Measurements from ENCODE around the gene TRANK1. TPM values are rescaled to one million over a fixed set of nuclear protein-coding genes. Genes with fewer than 3 reads are reported as not detected.

The TRANK1 gene
- total RNA-seq, 2 experiments from 2014 or later: 41.8 to 84.3 TPM

GRCh38 chr3:36924744-36925521 lies 19.9 kb downstream of the TRANK1 start:
- Mint-ChIP-seq H3K27ac (no peak overlapping the region), H3K4me3 (no peak overlapping the region), H3K36me3 (peaks cover 11% of the 10 kb centered on the region), H3K9me3 (ENCODE audit: low read depth) (peaks cover 14% of the 10 kb centered on the region), H3K27me3 (no peaks in the 10 kb centered on the region), H3K4me1 (peaks cover 2% of the 10 kb centered on the region)
- DNase-seq (no peak), ATAC-seq (no peak)
- CTCF ChIA-PET: interaction anchor here (1.3 to 1.4 kb wide), 2 partner anchors 34 to 57 kb away, joined by 3 to 4 read pairs; no protein-coding TSS in a partner anchor

DNA sequence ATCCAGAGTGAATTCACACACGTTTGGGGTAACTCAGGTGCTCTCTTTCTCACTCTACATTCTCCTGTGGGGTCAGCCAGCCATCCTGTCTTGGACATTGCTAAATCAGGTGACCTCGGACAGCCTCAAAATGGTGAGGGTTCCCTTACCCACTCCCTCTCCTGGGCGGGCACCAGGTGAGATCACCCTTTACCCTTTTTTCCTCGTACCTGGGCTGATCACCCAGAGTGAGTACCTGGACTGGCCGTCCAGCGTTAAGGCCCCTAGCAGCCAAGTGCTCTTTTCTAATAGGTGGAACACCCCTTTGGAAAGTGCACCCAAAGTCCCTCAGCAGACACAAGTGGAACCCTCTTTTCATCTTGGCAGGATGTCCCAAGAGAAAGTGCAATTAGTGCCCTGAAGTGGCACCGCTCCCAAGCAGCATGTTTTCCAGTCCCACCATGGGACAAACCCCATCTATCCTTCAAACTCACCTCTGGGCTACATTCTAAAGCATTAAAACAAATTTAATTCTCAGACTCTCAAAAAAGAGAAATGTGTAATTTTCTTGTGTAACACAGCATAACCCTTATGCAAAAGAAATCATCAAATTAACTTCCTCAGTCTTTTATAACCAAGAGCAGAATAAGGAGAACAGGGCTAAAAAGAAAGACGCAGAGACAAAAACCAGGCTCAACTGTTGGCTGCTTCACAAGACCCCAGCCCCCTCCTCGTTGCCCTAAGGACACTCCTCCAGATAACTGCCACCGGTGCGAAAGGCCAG lies 20.7 kb downstream of the TRANK1 start:
- DNase-seq (no peak), ATAC-seq (no peak)
- H3K4me3 Mint-ChIP-seq: no peak overlapping the region
- CTCF ChIA-PET: interaction anchor here (1.0 to 2.9 kb wide), 8 partner anchors 9 to 56 kb away, joined by 3 to 13 read pairs (median 4); no protein-coding TSS in a partner anchor
- H3K27me3 Mint-ChIP-seq: no peaks in the 10 kb centered on the region
- no peak overlapping the region for H3K27ac Mint-ChIP-seq
- H3K36me3 Mint-ChIP-seq: peaks cover 13% of the 10 kb centered on the region
- H3K9me3 Mint-ChIP-seq (ENCODE audit: low read depth): peaks cover 14% of the 10 kb centered on the region
- H3K4me1 Mint-ChIP-seq: peaks cover 2% of the 10 kb centered on the region

DNA sequence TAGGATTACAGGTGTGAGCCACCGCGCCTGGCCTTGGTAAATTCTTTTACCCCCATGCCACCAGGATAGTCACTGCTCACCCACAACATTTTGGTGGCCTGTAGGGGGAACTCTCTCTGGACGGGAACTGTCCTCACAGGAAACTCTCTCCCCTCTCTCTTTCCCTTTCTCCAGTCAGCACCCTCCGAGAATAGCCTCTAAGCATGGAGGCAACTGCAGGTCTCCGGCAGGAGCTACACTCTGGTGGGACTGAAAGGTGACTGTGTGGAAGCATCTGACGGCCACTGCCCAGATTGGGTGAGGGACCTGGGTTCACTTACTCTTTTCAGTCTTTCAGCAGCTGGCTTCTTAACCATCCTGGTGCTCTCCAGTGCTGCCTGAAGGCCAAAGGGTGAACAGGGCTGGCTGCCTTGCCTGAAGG lies 21.3 kb downstream of the TRANK1 start:
- ATAC-seq (no peak), DNase-seq (no peak)
- no peak overlapping the region for H3K4me3 Mint-ChIP-seq
- CTCF ChIA-PET: interaction anchor here (1.0 to 2.9 kb wide), 8 partner anchors 9 to 47 kb away, joined by 4 to 13 read pairs (median 4); no protein-coding TSS in a partner anchor
- peaks cover 5% of the 10 kb centered on the region for H3K4me1 Mint-ChIP-seq
- no peak overlapping the region for H3K27ac Mint-ChIP-seq
- peaks cover 13% of the 10 kb centered on the region for H3K36me3 Mint-ChIP-seq
- H3K27me3 Mint-ChIP-seq: no peaks in the 10 kb centered on the region
- peaks cover 14% of the 10 kb centered on the region for H3K9me3 Mint-ChIP-seq (ENCODE audit: low read depth)

DNA sequence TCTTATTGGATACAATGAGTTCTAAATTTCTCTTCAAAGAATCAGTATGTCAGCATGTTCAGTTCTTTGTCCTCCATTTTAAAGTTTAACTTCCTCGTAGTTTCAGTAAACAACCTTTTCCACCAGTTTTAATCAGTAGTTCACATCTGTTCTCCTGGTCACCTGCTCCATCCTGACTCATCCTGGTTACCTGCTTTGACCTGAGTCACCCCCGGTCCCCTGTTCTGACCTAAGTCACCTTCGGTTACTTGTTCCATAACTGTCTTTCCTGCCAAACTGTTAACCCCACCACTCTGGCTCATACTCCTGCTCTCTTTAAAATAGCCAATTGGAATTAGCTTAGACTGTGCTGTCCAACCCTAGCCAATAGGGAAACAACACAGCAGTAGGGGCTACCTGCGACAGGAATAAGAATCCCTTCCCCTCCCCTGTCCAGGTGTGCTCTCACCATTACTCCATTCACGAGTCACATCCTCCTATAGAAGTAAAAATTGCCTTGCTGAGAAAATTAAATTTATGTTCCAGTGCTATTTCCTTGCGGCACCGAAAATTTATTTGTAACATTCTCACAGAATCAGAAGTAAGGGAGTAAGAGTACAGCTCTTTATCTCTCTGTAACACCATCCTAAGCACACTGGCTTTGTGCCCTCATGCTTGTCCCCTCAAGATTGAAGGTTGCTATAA lies 23.8 kb downstream of the TRANK1 start:
- CTCF ChIA-PET: interaction anchor here (2.6 to 2.9 kb wide), 2 partner anchors 8 to 38 kb away, joined by 10 to 13 read pairs; no protein-coding TSS in a partner anchor
- Mint-ChIP-seq H3K27ac (no peak overlapping the region), H3K4me1 (peaks cover 17% of the 10 kb centered on the region), H3K36me3 (peaks cover 15% of the 10 kb centered on the region), H3K4me3 (no peak overlapping the region), H3K27me3 (no peaks in the 10 kb centered on the region), H3K9me3 (ENCODE audit: low read depth) (peaks cover 14% of the 10 kb centered on the region)
- ATAC-seq (no peak), DNase-seq (no peak)

DNA sequence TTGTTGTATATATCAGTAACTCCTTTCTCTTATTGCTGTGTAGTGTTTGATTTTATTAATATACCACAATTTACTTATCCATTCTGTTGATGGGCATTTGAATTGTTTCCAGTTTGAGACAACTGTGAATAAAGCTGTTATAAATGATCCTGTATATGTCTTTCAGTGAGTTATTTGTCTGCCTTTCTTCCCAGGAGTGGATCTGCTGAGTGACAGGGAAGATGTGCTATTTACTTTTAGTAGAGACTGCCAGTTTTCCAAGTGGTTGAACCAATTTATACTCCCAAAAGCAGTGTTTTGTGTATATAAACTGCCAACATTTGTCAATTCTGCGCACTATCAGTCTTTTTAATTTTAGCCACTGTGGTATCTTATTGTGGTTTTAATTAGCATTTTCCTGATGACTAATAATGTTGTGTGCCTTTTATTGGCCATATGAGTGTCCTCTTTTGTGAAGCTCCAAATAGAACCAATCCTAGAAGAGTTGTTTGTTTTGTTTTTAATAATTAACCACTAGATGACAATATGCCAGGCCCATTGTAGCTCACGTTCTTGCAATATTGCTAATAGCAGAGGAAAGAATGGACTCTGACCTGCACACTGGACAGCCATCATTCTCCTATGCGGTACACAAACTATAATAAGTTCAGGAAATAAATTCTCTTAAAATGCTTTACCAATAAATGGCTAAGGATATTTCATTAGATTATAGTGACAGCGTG lies 25.3 kb downstream of the TRANK1 start:
- Mint-ChIP-seq H3K27me3 (no peaks in the 10 kb centered on the region), H3K4me3 (no peak overlapping the region), H3K4me1 (peaks cover 17% of the 10 kb centered on the region), H3K36me3 (peaks cover 15% of the 10 kb centered on the region), H3K9me3 (ENCODE audit: low read depth) (peaks cover 14% of the 10 kb centered on the region), H3K27ac (no peak overlapping the region)
- DNase-seq: no peak
- CTCF ChIA-PET: no interaction called here
- ATAC-seq: no peak

GRCh38 chr3:36918050-36918449 lies 26.8 kb downstream of the TRANK1 start:
- ATAC-seq: peak; percentile 51
- Mint-ChIP-seq H3K27ac (peak overlapping the region; percentile 50), H3K27me3 (no peaks in the 10 kb centered on the region), H3K4me1 (peaks cover 23% of the 10 kb centered on the region), H3K9me3 (ENCODE audit: low read depth) (peaks cover 14% of the 10 kb centered on the region), H3K36me3 (peaks cover 15% of the 10 kb centered on the region), H3K4me3 (peak overlapping the region; percentile 44)
- DNase-seq: no peak
- CTCF ChIA-PET: interaction anchor here (0.8 to 0.9 kb wide), 3 partner anchors 10 to 40 kb away, joined by 3 to 5 read pairs (median 3); no protein-coding TSS in a partner anchor

DNA sequence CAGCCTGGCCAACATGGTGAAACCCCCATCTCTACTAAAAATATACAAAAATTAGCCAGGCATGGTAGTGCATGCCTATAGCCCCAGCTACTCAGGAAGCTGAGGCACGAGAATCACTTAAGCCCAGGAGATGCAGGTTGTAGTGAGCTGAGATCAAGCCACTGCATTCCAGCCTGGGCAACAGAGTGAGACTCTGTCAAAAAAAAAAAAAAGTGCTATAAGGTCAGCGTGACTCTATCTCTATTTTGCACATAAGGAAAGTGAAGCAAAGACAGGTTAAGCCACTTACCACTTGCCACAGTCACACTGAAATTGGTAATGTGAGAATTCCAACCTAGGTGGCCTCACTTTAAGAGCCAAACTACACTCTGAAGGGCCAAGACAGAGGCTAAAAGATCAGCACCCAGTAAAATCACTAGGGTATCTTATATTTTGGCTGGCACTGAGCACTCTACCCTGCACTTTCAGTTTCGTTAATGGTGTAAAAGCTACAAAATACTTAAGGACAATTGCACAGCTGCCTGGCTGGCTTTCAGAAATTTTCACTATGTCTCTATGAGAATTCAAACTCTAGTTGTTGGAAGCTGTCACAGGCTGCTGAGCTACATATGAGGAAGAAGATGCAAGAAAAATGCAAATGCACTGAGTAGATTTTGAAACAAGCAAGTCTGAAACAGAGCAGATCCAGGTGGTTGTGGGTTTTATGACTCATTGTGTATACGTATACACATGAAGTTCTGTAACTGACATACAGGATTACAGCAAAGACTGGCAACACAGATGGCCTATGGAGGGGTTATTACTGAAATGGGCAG lies 32.7 kb downstream of the TRANK1 start:
- H3K4me3 Mint-ChIP-seq: peak overlapping the region; percentile 74
- CTCF ChIA-PET: interaction anchor here (0.7 to 2.6 kb wide), 8 partner anchors 11 to 65 kb away, joined by 3 to 10 read pairs (median 4); partner anchors contain the start of gene TRANK1
- H3K4me1 Mint-ChIP-seq: peaks cover 42% of the 10 kb centered on the region
- ATAC-seq: peak; percentile 88
- H3K27me3 Mint-ChIP-seq: no peaks in the 10 kb centered on the region
- H3K9me3 Mint-ChIP-seq (ENCODE audit: low read depth): no peaks in the 10 kb centered on the region
- DNase-seq: peak; percentile 67
- H3K27ac Mint-ChIP-seq: peak overlapping the region; percentile 95
- H3K36me3 Mint-ChIP-seq: peaks cover 5% of the 10 kb centered on the region

DNA sequence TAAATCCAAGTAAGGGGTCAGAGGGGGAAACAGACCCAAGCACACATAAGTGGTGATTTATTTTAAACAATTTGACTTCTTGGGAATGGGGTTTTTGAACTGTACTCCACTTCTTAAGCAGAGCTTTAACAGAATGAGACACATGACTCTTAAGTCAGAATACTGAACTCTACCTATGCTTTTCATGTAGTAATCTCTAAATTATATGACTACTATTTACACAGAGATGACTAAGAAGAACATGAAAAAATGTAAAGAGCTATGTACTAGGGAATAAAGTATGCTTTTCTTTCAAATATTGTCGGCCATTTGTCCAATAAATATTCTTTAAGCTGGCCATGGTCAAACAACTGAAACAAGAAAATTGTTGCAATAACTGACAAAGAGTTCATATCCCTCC lies 35.2 kb downstream of the TRANK1 start:
- H3K27ac Mint-ChIP-seq: no peak overlapping the region

GRCh38 chr3:36909181-36909580 lies 35.7 kb downstream of the TRANK1 start:
- H3K4me1 Mint-ChIP-seq: peaks cover 62% of the 10 kb centered on the region
- peak overlapping the region; percentile 87 for H3K4me3 Mint-ChIP-seq
- H3K27me3 Mint-ChIP-seq: no peaks in the 10 kb centered on the region
- DNase-seq (no peak), ATAC-seq (no peak)
- peak overlapping the region; percentile 94 for H3K27ac Mint-ChIP-seq
- peaks cover 13% of the 10 kb centered on the region for H3K36me3 Mint-ChIP-seq
- H3K9me3 Mint-ChIP-seq (ENCODE audit: low read depth): no peaks in the 10 kb centered on the region
- CTCF ChIA-PET: interaction anchor here (1.3 to 7.8 kb wide), 2 partner anchors 49 to 84 kb away, joined by 4 to 65 read pairs; partner anchors contain the start of genes EPM2AIP1 and MLH1

More for the DNA sequence above, 35.2 kb downstream of the TRANK1 start:
- Mint-ChIP-seq H3K9me3 (ENCODE audit: low read depth) (no peaks in the 10 kb centered on the region), H3K27me3 (no peaks in the 10 kb centered on the region), H3K4me3 (no peak overlapping the region), H3K36me3 (peaks cover 13% of the 10 kb centered on the region), H3K4me1 (peaks cover 62% of the 10 kb centered on the region)
- no peak for ATAC-seq
- DNase-seq: no peak
- CTCF ChIA-PET: interaction anchor here (1.3 kb wide), 1 partner anchor 84 kb away, joined by 4 read pairs; the partner anchor contains the start of genes EPM2AIP1 and MLH1

- peak overlapping the region; percentile 87 for H3K4me3 Mint-ChIP-seq
- ATAC-seq (no peak), DNase-seq (no peak)
- peaks cover 13% of the 10 kb centered on the region for H3K36me3 Mint-ChIP-seq
- CTCF ChIA-PET: interaction anchor here (0.8 to 7.8 kb wide), 4 partner anchors 16 to 82 kb away, joined by 3 to 65 read pairs (median 6); no protein-coding TSS in a partner anchor
- peak overlapping the region; percentile 94 for H3K27ac Mint-ChIP-seq
- no peaks in the 10 kb centered on the region for H3K27me3 Mint-ChIP-seq
- no peaks in the 10 kb centered on the region for H3K9me3 Mint-ChIP-seq (ENCODE audit: low read depth)
- H3K4me1 Mint-ChIP-seq: peaks cover 60% of the 10 kb centered on the region
Measured at GRCh38 chr3:36908647-36909180, 36.1 kb downstream of the TRANK1 start.

DNA sequence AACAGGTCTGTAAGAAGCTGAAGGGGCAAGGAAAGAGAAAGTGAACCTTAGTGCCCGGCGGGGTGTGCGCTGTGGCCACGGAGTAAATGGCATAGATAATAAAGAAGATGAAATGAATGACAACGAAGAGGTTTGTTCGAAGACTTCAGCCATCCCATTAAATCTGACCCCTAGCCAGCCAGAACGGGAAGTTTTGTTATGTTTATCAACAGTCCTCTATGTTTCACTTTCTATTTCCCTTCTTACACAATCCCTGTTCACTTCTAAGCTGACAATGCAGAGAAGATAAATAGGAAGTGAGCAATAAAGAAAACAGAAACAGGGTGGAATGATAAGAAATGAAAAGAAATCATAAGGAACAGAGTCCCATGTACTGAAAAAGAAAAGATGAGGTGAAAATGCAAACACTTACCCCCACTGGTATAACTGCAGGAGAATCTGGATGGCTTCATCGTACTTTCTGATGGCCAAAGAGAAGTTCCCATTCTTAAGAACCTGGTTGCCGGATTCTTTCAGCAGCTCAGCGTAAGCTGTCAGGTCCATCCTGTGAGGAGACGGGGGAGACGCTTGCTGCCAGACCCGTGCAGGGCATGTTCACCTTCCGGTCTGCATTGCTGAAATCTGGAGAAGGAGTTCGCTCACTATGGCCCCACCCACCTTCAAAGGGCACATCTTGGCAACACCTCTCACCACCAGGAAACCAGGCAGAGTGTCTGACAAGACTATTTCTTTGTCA lies 36.8 kb downstream of the TRANK1 start:
- peak; percentile 69 for ATAC-seq
- Mint-ChIP-seq H3K36me3 (peaks cover 18% of the 10 kb centered on the region), H3K9me3 (ENCODE audit: low read depth) (no peaks in the 10 kb centered on the region), H3K27me3 (no peaks in the 10 kb centered on the region), H3K4me1 (peaks cover 61% of the 10 kb centered on the region), H3K27ac (peak overlapping the region; percentile 94), H3K4me3 (peak overlapping the region; percentile 87)
- CTCF ChIA-PET: interaction anchor here (0.8 to 7.8 kb wide), 9 partner anchors 10 to 85 kb away, joined by 3 to 65 read pairs (median 3); partner anchors contain the start of genes EPM2AIP1 and MLH1
- DNase-seq: peak; percentile 88
